HepG2 (cell line): ENCODE measurements around the gene BMPER. TPM values are rescaled to one million over a fixed set of nuclear protein-coding genes. Genes with fewer than 3 reads are reported as not detected.

ENCODE experiments used
- ATAC-seq: fragments of 200-7000 bp; cut with Tn5 transposase; 3 replicates; pipeline ENCODE4 v1.9.1; 2020; ENCODE audit warnings: mild to moderate bottlenecking, moderate library complexity
- BruUV-seq: library from RNA; stranded (reverse); fragments of 400-500 nt; replicated peaks from 2 replicates; lab custom pipeline; 2021; lab: Mats Ljungman, UMichigan
- CTCF ChIA-PET: fragments of 300-600 bp; formaldehyde crosslinking; extraction: SDS; loops from one replicate; lab custom pipeline; 2021; ENCODE audit warnings: low total read pairs, inconsistent platforms, low intra/inter-chr PET ratio; lab: Yijun Ruan, JAX
- POLR2A ChIA-PET: fragments of 350-600 bp; sonication (Branson Sonifier 250); formaldehyde crosslinking; loops from one replicate; lab custom pipeline; 2020; ENCODE audit warnings: antibody characterized with exemption, inconsistent platforms; lab: Yijun Ruan, JAX
- DNase-seq: peaks from one replicate; pipeline ENCODE4 v3.0.0-alpha.2; 2015; ENCODE audit warnings: low spot score
- FAIRE-seq: peaks from 3 replicates; lab custom pipeline; 2011; peaks lifted over from hg19 to GRCh38; lab: Jason Lieb, UNC
- H2AFZ ChIP-seq: one replicate; pipeline ENCODE4 v1.6.1; 2011; ENCODE audit warnings: low read length, inconsistent platforms
- H3K27ac ChIP-seq: fragments of 300-600 bp; 3 replicates; pipeline ENCODE4 v1.8.0; 2011; ENCODE audit warnings: mixed run types, mild to moderate bottlenecking, mixed read lengths, low read length, inconsistent platforms; ENCODE audit not compliant: insufficient read depth; ENCODE audit errors: extremely low read length
- H3K27me3 ChIP-seq, 2 experiments: fragments of 200-600 bp in 1 of 2; 2 replicates in 1 of 2; 3 replicates in 1 of 2; pipeline versions ENCODE4 v1.6.0 to v1.8.0; 2011; ENCODE audit warnings: low read length in 2 of 2, mild to moderate bottlenecking in 2 of 2, moderate library complexity in 2 of 2, inconsistent platforms in 1 of 2; ENCODE audit not compliant: insufficient read depth in 2 of 2, control insufficient read depth in 1 of 2
- H3K36me3 ChIP-seq, 2 experiments: fragments of 200-600 bp in 1 of 2; replicated peaks in 1 of 2; 2 replicates in 1 of 2; 3 replicates in 1 of 2; pipeline versions ENCODE4 v1.5.1 to v1.8.0; 2011; ENCODE audit warnings: low read length in 2 of 2, inconsistent platforms in 1 of 2; ENCODE audit not compliant: insufficient read depth in 2 of 2, control insufficient read depth in 1 of 2
- H3K4me1 ChIP-seq: 2 replicates; pipeline ENCODE4 v1.5.1; 2012; ENCODE audit warnings: low read length, inconsistent platforms; ENCODE audit not compliant: insufficient read depth
- H3K4me2 ChIP-seq: 2 replicates; pipeline ENCODE4 v1.6.0; 2011; ENCODE audit warnings: low read depth, low read length, inconsistent platforms
- H3K4me3 ChIP-seq, 3 experiments: fragments of 200-600 bp in 1 of 3; sonication (generic), shearing (Covaris generic) in 1 of 3; replicated peaks in 1 of 3; 2 replicates each; pipeline ENCODE4 v1.5.1; 2011 to 2016; ENCODE audit warnings: low read length in 3 of 3, inconsistent platforms in 2 of 3, low read depth in 2 of 3, mild to moderate bottlenecking in 2 of 3, control low read depth in 1 of 3, mixed read lengths in 1 of 3; ENCODE audit not compliant: insufficient read depth in 1 of 3
- H3K79me2 ChIP-seq: one replicate; pipeline ENCODE4 v1.6.1; 2011; ENCODE audit warnings: low read length, inconsistent platforms; ENCODE audit not compliant: insufficient read depth
- H3K9ac ChIP-seq: 2 replicates; pipeline ENCODE4 v1.6.0; 2011; ENCODE audit warnings: mild to moderate bottlenecking, low read depth, low read length, inconsistent platforms; ENCODE audit not compliant: insufficient read depth
- H3K9me3 ChIP-seq: 2 replicates; pipeline ENCODE4 v1.5.1; 2012; ENCODE audit warnings: mild to moderate bottlenecking, low read length
- H4K20me1 ChIP-seq: 2 replicates; pipeline ENCODE4 v1.6.0; 2011; ENCODE audit warnings: inconsistent platforms, mild to moderate bottlenecking, low read length, moderate library complexity; ENCODE audit not compliant: insufficient read depth
- DMAP1 ChIP-seq: IDR thresholded peaks from 2 replicates; pipeline ENCODE4 v1.6.1; 2016
- FLYWCH1 ChIP-seq: sonication (generic); formaldehyde crosslinking; IDR thresholded peaks from 2 replicates; pipeline ENCODE4 v1.8.1; 2023; ENCODE audit warnings: mild to moderate bottlenecking, missing genetic modification reagents
- GATA4 ChIP-seq: sonication (generic); IDR thresholded peaks from 2 replicates; pipeline ENCODE4 v1.6.1; 2016; ENCODE audit warnings: antibody characterized with exemption, low read depth, borderline replicate concordance
- ISL2 ChIP-seq: sonication (generic); formaldehyde crosslinking; IDR thresholded peaks from 2 replicates; pipeline ENCODE4 v1.5.0; 2020; ENCODE audit warnings: missing genetic modification reagents
- SIN3A ChIP-seq: IDR thresholded peaks from 2 replicates; pipeline ENCODE4 v1.6.1; 2011; ENCODE audit warnings: low read depth, mild to moderate bottlenecking, control low read depth, low read length, borderline replicate concordance
- SRY ChIP-seq: sonication (generic); formaldehyde crosslinking; IDR thresholded peaks from 2 replicates; pipeline ENCODE4 v1.8.0; 2022; ENCODE audit warnings: mild to moderate bottlenecking, missing genetic modification reagents
- SSRP1 ChIP-seq: IDR thresholded peaks from 2 replicates; pipeline ENCODE4 v1.6.1; 2016; ENCODE audit warnings: control low read depth
- THAP11 ChIP-seq: IDR thresholded peaks from 2 replicates; pipeline ENCODE4 v1.6.1; 2016; ENCODE audit warnings: missing biosample characterization, missing genetic modification reagents
- ZKSCAN1 ChIP-seq: fragments of 150-350 bp; IDR thresholded peaks from 2 replicates; pipeline ENCODE4 v1.6.1; 2014; ENCODE audit warnings: low read length
- ZMYM3 ChIP-seq: sonication (generic); formaldehyde crosslinking; IDR thresholded peaks from 2 replicates; pipeline ENCODE4 v1.5.1; 2020; ENCODE audit warnings: mild to moderate bottlenecking, missing genetic modification reagents
- ZNF292 ChIP-seq: sonication (generic); formaldehyde crosslinking; IDR thresholded peaks from 2 replicates; pipeline ENCODE4 v1.8.1; 2022; ENCODE audit warnings: mild to moderate bottlenecking, low read depth, missing genetic modification reagents, borderline replicate concordance
- ZNF552 ChIP-seq: sonication (generic); formaldehyde crosslinking; IDR thresholded peaks from 2 replicates; pipeline ENCODE4 v1.9.0; 2022; ENCODE audit warnings: missing genetic modification reagents, mild to moderate bottlenecking, borderline replicate concordance
- ZNF674 ChIP-seq: sonication (generic); formaldehyde crosslinking; IDR thresholded peaks from 2 replicates; pipeline ENCODE4 v1.5.0; 2020; ENCODE audit warnings: low read depth, mild to moderate bottlenecking, missing genetic modification reagents
- ZNF841 ChIP-seq: sonication (generic); formaldehyde crosslinking; IDR thresholded peaks from 2 replicates; pipeline ENCODE4 v1.8.1; 2023; ENCODE audit warnings: missing genetic modification reagents, borderline replicate concordance
- ZNF879 ChIP-seq: sonication (generic); formaldehyde crosslinking; IDR thresholded peaks from 2 replicates; pipeline ENCODE4 v1.8.1; 2023; ENCODE audit warnings: missing genetic modification reagents
- WGBS: methylation state at CpG from one replicate; pipeline ENCODE4 v1.1.6; 2017; ENCODE audit warnings: low lambda C conversion rate; 5-methylcytosine and 5-hydroxymethylcytosine counted together
- in situ Hi-C: cut with HindIII; loops from 2 replicates; pipeline ENCODE4 v1.10.0; 2017; ENCODE audit warnings: low pct_unique_long_range_greater_than_20kb; ENCODE audit not compliant: extremely low pct_ligation_motif_present
- intact Hi-C: fragments of 100-400 bp; cut with micrococcal nuclease; formaldehyde crosslinking; loops from one replicate; pipeline ENCODE4 v1.10.0; 2022; ENCODE audit not compliant: unreplicated experiment
- polyA plus RNA-seq, 8 experiments: library from polyadenylated mRNA; depleted of rRNA in 3 of 8; stranded (reverse) in 7 of 8; unstranded in 1 of 8; fragments of >200 nt; fragmentation: Illumina TruSeq in 4 of 8; extraction: Trizol in 4 of 8; gene quantifications; 2 replicates each; pipeline versions ENCODE4 v1.2.1 to v1.2.3, GENCODE V29; 2011 to 2016; ENCODE audit warnings: low read depth in 4 of 8, missing spikeins in 1 of 8, mixed read lengths in 1 of 8; ENCODE audit not compliant: insufficient read depth in 1 of 8
- total RNA-seq, 5 experiments: library from RNA; depleted of rRNA; stranded (reverse); fragments of >200 nt; fragmentation: Illumina TruSeq; extraction: Trizol; gene quantifications; 2 replicates each; pipeline ENCODE4 v1.2.3, GENCODE V29; 2016; ENCODE audit warnings: low read depth in 1 of 5
- TF ChIP-seq, protein P1 (sequence below): sonication (generic); formaldehyde crosslinking; IDR thresholded peaks from 2 replicates; pipeline ENCODE4 v1.5.0; 2020; ENCODE audit warnings: mild to moderate bottlenecking, missing genetic modification reagents
- TF ChIP-seq, protein P2 (sequence below), 2 experiments: sonication (generic) in 1 of 2; formaldehyde crosslinking in 1 of 2; IDR thresholded peaks; 2 replicates each; pipeline versions ENCODE4 v1.5.1 to v1.6.1; 2011 to 2020; ENCODE audit warnings: borderline replicate concordance in 1 of 2, low read depth in 1 of 2, low read length in 1 of 2, mild to moderate bottlenecking in 1 of 2, missing genetic modification reagents in 1 of 2, moderate library complexity in 1 of 2
- TF ChIP-seq, protein P3 (sequence below): IDR thresholded peaks from 2 replicates; pipeline ENCODE4 v1.6.1; 2018; ENCODE audit warnings: missing genetic modification reagents, mild to moderate bottlenecking, missing compliant biosample characterization

Gene BMPER
- total and polyA plus RNA-seq, 2 of the 13 experiments (the other 11 are each of a cell fraction or from before 2014, with no cell fraction given) = not detected

DNA sequence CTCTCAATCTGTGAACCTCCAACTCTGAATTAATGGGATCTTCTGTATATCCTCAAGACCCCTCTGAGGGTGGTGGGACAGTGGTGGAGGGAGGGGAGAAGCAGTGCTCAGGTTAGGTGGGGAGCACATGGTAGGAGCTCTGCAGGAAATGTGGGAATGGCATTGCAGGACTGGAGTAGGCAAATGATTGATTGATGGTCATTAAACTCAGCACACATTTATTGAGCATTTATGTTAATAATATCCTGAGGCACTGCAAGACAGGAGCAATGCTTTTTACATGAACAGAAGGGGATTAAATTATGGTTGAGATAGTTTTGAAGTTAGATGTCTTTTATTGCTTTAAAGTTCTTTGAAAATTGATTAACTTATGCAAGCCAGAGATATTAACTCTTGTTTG, 14.1 kb downstream of the BMPER start (continued):
- TF ChIP-seq, protein P1, sequence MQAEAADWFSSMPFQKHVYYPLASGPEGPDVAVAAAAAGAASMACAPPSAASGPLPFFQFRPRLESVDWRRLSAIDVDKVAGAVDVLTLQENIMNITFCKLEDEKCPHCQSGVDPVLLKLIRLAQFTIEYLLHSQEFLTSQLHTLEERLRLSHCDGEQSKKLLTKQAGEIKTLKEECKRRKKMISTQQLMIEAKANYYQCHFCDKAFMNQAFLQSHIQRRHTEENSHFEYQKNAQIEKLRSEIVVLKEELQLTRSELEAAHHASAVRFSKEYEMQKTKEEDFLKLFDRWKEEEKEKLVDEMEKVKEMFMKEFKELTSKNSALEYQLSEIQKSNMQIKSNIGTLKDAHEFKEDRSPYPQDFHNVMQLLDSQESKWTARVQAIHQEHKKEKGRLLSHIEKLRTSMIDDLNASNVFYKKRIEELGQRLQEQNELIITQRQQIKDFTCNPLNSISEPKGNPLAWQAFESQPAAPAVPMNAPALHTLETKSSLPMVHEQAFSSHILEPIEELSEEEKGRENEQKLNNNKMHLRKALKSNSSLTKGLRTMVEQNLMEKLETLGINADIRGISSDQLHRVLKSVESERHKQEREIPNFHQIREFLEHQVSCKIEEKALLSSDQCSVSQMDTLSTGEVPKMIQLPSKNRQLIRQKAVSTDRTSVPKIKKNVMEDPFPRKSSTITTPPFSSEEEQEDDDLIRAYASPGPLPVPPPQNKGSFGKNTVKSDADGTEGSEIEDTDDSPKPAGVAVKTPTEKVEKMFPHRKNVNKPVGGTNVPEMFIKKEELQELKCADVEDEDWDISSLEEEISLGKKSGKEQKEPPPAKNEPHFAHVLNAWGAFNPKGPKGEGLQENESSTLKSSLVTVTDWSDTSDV (CRISPR knock-in tag) = no peak
- TF ChIP-seq ZKSCAN1 (no peak), THAP11 (CRISPR knock-in tag) (no peak), SIN3A (no peak)

DNA sequence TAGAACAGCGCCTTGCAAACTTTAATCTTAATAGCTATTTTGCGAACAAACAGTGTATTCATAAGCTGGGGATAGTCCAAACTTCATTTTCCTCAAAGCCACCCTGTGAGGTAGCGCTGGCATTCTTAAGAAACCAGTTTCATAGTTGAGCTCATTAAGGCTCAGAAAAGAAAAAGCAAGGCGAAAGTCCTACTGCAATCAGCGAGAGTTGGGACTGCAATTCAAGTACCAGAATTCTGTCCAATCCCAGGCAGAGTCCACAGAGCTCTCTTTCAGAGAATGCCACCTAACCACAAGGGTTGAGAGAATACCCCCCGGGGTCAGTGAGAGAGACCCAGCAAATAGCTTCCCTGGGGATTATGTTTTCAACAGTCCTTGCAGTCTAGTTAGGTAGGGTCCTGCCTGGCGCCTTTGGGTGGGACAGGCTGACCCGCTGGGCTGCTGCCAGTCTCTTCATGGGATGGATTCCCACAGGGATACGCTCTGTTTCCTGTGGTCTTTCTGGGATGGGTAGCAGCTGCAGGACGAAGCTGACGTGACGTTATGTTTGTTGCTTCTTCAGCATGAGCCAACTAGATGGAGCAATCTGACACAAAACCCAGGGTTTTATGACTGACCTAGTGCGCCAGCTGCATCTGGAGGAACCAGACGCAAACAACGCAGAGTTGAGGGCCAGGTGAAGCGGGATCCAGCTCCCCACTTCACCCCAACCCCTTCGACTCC, 16.0 kb downstream of the BMPER start:
- BruUV-seq = no TSS peak
- no peak for ATAC-seq
- POLR2A ChIA-PET = no interaction called here
- Histone ChIP-seq H3K27ac (no peak overlapping the region), H3K4me2 (no peak overlapping the region), H3K79me2 (no peaks in the 10 kb centered on the region), H3K27me3 (peaks cover 0 to 7% of the 10 kb centered on the region in 2 experiments; a peak in 3 of 5 replicates), H3K4me3 (no peak overlapping the region), H3K36me3 (no peaks in the 10 kb centered on the region; a peak in 1 of 5 replicates), H4K20me1 (no peaks in the 10 kb centered on the region), H3K9me3 (no peaks in the 10 kb centered on the region), H2AFZ (no peak overlapping the region), H3K9ac (no peak overlapping the region), H3K4me1 (no peaks in the 10 kb centered on the region)
- CTCF ChIA-PET = no interaction called here
- no peak for DNase-seq
- in situ Hi-C loops (no loop called here), intact Hi-C loops (no loop called here)
- 23% methylated on average over 13 of the region's 17 CpGs for WGBS
- no peak for FAIRE-seq
- TF ChIP-seq, protein P2, sequence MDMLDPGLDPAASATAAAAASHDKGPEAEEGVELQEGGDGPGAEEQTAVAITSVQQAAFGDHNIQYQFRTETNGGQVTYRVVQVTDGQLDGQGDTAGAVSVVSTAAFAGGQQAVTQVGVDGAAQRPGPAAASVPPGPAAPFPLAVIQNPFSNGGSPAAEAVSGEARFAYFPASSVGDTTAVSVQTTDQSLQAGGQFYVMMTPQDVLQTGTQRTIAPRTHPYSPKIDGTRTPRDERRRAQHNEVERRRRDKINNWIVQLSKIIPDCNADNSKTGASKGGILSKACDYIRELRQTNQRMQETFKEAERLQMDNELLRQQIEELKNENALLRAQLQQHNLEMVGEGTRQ (IDR thresholded peaks at IDR 0.05; ENCODE audit: low read depth, low read length) = no peak
- TF ChIP-seq, protein P2 (CRISPR knock-in tag; IDR thresholded peaks at IDR 0.05; ENCODE audit: borderline replicate concordance) = no peak
- TF ChIP-seq GATA4 (no peak), ZMYM3 (CRISPR knock-in tag) (no peak), ZNF841 (CRISPR knock-in tag) (no peak), ZNF552 (CRISPR knock-in tag) (no peak), FLYWCH1 (CRISPR knock-in tag) (no peak), DMAP1 (CRISPR knock-in tag) (no peak), SSRP1 (CRISPR knock-in tag) (no peak), ZNF674 (CRISPR knock-in tag) (no peak), ISL2 (CRISPR knock-in tag) (no peak), ZNF292 (no peak), SRY (no peak), ZNF879 (no peak)
- TF ChIP-seq, protein P3, sequence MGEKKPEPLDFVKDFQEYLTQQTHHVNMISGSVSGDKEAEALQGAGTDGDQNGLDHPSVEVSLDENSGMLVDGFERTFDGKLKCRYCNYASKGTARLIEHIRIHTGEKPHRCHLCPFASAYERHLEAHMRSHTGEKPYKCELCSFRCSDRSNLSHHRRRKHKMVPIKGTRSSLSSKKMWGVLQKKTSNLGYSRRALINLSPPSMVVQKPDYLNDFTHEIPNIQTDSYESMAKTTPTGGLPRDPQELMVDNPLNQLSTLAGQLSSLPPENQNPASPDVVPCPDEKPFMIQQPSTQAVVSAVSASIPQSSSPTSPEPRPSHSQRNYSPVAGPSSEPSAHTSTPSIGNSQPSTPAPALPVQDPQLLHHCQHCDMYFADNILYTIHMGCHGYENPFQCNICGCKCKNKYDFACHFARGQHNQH (CRISPR knock-in tag) = no peak
